WTC11 (cell line): ENCODE data around the gene DAB1.

Source experiments
- ATF6 ChIP-seq: sonication (generic); formaldehyde crosslinking; IDR thresholded peaks from 2 replicates; pipeline ENCODE4 v1.8.1; 2023; ENCODE audit warnings: mild to moderate bottlenecking, missing genetic modification reagents
- ESRRA ChIP-seq: sonication (generic); formaldehyde crosslinking; IDR thresholded peaks from 2 replicates; pipeline ENCODE4 v1.8.1; 2022; ENCODE audit warnings: mild to moderate bottlenecking, missing genetic modification reagents, borderline replicate concordance
- FOXP1 ChIP-seq: sonication (generic); formaldehyde crosslinking; IDR thresholded peaks from 2 replicates; pipeline ENCODE4 v1.8.0; 2022; ENCODE audit warnings: missing genetic modification reagents, mild to moderate bottlenecking, moderate library complexity, borderline replicate concordance
- IRF2 ChIP-seq: sonication (generic); formaldehyde crosslinking; IDR thresholded peaks from 2 replicates; pipeline ENCODE4 v1.8.0; 2022; ENCODE audit warnings: low read depth, missing genetic modification reagents, borderline replicate concordance
- MAX ChIP-seq: sonication (generic); formaldehyde crosslinking; IDR thresholded peaks from 2 replicates; pipeline ENCODE4 v1.8.0; 2022; ENCODE audit warnings: mild to moderate bottlenecking, missing genetic modification reagents
- RORB ChIP-seq: fragments of 250-450 bp; sonication (Bioruptor Pico); IDR thresholded peaks from 2 replicates; pipeline ENCODE4 v1.9.0; 2021; ENCODE audit warnings: mild to moderate bottlenecking
- SP1 ChIP-seq: sonication (generic); formaldehyde crosslinking; conservative IDR thresholded peaks from 2 replicates; pipeline ENCODE4 v1.8.1; 2022; ENCODE audit warnings: missing genetic modification reagents
- ZNF263 ChIP-seq: sonication (generic); formaldehyde crosslinking; IDR thresholded peaks from 2 replicates; pipeline ENCODE4 v1.8.1; 2022; ENCODE audit warnings: low read depth, mild to moderate bottlenecking, moderate library complexity, missing genetic modification reagents
- TF ChIP-seq, protein P1 (sequence below): fragments of 200-600 bp; IDR thresholded peaks from 2 replicates; pipeline ENCODE4 v1.8.0; 2022; ENCODE audit warnings: antibody characterized with exemption
- TF ChIP-seq, protein P2 (sequence below): sonication (generic); formaldehyde crosslinking; IDR thresholded peaks from 2 replicates; pipeline ENCODE4 v1.8.1; 2022; ENCODE audit warnings: low read depth, mild to moderate bottlenecking, moderate library complexity, missing genetic modification reagents, borderline replicate concordance
- TF ChIP-seq, protein P3 (sequence below): sonication (generic); formaldehyde crosslinking; conservative IDR thresholded peaks from 2 replicates; pipeline ENCODE4 v1.8.1; 2022; ENCODE audit warnings: mild to moderate bottlenecking, missing genetic modification reagents

- TF ChIP-seq, protein P1, sequence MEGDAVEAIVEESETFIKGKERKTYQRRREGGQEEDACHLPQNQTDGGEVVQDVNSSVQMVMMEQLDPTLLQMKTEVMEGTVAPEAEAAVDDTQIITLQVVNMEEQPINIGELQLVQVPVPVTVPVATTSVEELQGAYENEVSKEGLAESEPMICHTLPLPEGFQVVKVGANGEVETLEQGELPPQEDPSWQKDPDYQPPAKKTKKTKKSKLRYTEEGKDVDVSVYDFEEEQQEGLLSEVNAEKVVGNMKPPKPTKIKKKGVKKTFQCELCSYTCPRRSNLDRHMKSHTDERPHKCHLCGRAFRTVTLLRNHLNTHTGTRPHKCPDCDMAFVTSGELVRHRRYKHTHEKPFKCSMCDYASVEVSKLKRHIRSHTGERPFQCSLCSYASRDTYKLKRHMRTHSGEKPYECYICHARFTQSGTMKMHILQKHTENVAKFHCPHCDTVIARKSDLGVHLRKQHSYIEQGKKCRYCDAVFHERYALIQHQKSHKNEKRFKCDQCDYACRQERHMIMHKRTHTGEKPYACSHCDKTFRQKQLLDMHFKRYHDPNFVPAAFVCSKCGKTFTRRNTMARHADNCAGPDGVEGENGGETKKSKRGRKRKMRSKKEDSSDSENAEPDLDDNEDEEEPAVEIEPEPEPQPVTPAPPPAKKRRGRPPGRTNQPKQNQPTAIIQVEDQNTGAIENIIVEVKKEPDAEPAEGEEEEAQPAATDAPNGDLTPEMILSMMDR = no peak
- no peak for TF ChIP-seq FOXP1 (CRISPR knock-in tag)
- no peak for TF ChIP-seq SP1 (CRISPR knock-in tag)
- no peak for TF ChIP-seq ATF6 (CRISPR knock-in tag)
- TF ChIP-seq ZNF263 (CRISPR knock-in tag) = no peak
- TF ChIP-seq MAX = no peak
- TF ChIP-seq IRF2 = no peak
- no peak for TF ChIP-seq ESRRA (CRISPR knock-in tag)
- no peak for TF ChIP-seq RORB (CRISPR knock-in tag)
- TF ChIP-seq, protein P2, sequence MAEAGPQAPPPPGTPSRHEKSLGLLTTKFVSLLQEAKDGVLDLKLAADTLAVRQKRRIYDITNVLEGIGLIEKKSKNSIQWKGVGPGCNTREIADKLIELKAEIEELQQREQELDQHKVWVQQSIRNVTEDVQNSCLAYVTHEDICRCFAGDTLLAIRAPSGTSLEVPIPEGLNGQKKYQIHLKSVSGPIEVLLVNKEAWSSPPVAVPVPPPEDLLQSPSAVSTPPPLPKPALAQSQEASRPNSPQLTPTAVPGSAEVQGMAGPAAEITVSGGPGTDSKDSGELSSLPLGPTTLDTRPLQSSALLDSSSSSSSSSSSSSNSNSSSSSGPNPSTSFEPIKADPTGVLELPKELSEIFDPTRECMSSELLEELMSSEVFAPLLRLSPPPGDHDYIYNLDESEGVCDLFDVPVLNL (CRISPR knock-in tag) = no peak
- TF ChIP-seq, protein P3, sequence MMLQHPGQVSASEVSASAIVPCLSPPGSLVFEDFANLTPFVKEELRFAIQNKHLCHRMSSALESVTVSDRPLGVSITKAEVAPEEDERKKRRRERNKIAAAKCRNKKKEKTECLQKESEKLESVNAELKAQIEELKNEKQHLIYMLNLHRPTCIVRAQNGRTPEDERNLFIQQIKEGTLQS (CRISPR knock-in tag) = no peak
These were observed 431.3 kb downstream of the DAB1 start for GRCh38 chr1:56992318-56993125.
